K562 (cell line): ENCODE results near the gene MAP1A. TPM values are rescaled to one million over a fixed set of nuclear protein-coding genes. Genes with fewer than 3 reads are reported as not detected.
A peak's percentile ranks its signal among the peaks of the same experiment; 100 is the strongest.

Experiments used
- CSDE1 ChIP-seq, 2 experiments: fragments of 450-650 bp; IDR thresholded peaks; 2 replicates each; pipeline ENCODE4 v1.6.1; 2016; ENCODE audit warnings: mild to moderate bottlenecking in 1 of 2
- GATAD2A ChIP-seq: fragments of 450-650 bp; IDR thresholded peaks from 2 replicates; pipeline ENCODE4 v1.6.1; 2017
- GTF2F1 ChIP-seq: IDR thresholded peaks from 2 replicates; pipeline ENCODE4 v1.6.1; 2011; ENCODE audit warnings: low read depth, low read length, improper control_type of control experiment
- KAT7 ChIP-seq: sonication (generic); formaldehyde crosslinking; IDR thresholded peaks from 2 replicates; pipeline ENCODE4 v1.8.0; 2022; ENCODE audit warnings: missing genetic modification reagents, mild to moderate bottlenecking, borderline replicate concordance
- MYBL2 ChIP-seq, 2 experiments: fragments of 450-650 bp in 1 of 2; sonication (generic) in 1 of 2; formaldehyde crosslinking in 1 of 2; IDR thresholded peaks; 2 replicates each; pipeline versions ENCODE4 v1.6.1 to v1.8.1; 2017 to 2022; ENCODE audit warnings: borderline replicate concordance in 1 of 2, inconsistent platforms in 1 of 2, low read depth in 1 of 2, mild to moderate bottlenecking in 1 of 2, missing genetic modification reagents in 1 of 2, moderate library complexity in 1 of 2
- RB1 ChIP-seq: fragments of 450-650 bp; IDR thresholded peaks from 2 replicates; pipeline ENCODE4 v1.6.1; 2017; ENCODE audit warnings: low read depth, mild to moderate bottlenecking
- RREB1 ChIP-seq: fragments of 250-450 bp; sonication (Bioruptor Pico); IDR thresholded peaks from 2 replicates; pipeline ENCODE4 v1.4.0; 2020
- SMC3 ChIP-seq: conservative IDR thresholded peaks from 2 replicates; pipeline ENCODE4 v1.6.1; 2011; ENCODE audit warnings: low read depth, low read length, improper control_type of control experiment; ENCODE audit not compliant: insufficient read depth
- STAT5B ChIP-seq: fragments of 250-450 bp; sonication (Bioruptor Pico); IDR thresholded peaks from 2 replicates; pipeline ENCODE4 v1.8.0; 2021; ENCODE audit warnings: mild to moderate bottlenecking, inconsistent platforms
- TRIM24 ChIP-seq, 2 experiments: fragments of 450-650 bp; IDR thresholded peaks; 2 replicates each; pipeline ENCODE4 v1.6.1; 2016
- ZC3H4 ChIP-seq: sonication (generic); formaldehyde crosslinking; IDR thresholded peaks from 2 replicates; pipeline ENCODE4 v1.9.0; 2021; ENCODE audit warnings: missing genetic modification reagents, borderline replicate concordance
- ZNF444 ChIP-seq: fragments of 250-450 bp; sonication (Bioruptor Pico); IDR thresholded peaks from 2 replicates; pipeline ENCODE4 v1.4.0; 2020; ENCODE audit warnings: mild to moderate bottlenecking, moderate library complexity
- ZNF655 ChIP-seq: fragments of 250-450 bp; sonication (Bioruptor Pico); IDR thresholded peaks from 2 replicates; pipeline ENCODE4 v1.5.0; 2021
- ZNF830 ChIP-seq: fragments of 250-450 bp; sonication (Bioruptor Pico); IDR thresholded peaks from 2 replicates; pipeline ENCODE4 v1.5.0; 2021; ENCODE audit warnings: mild to moderate bottlenecking
- polyA plus RNA-seq, 8 experiments: library from polyadenylated mRNA; depleted of rRNA in 4 of 8; stranded (reverse) in 5 of 8; unstranded in 3 of 8; fragments of >200 nt; fragmentation: Nextera tagmentation in 2 of 8; fragmentation: Illumina TruSeq in 1 of 8; extraction: Ambion mirVana in 2 of 8; extraction: Trizol in 1 of 8; gene quantifications; 2 replicates each; pipeline versions ENCODE4 v1.2.1 to v1.2.3, GENCODE V29; 2011 to 2014; ENCODE audit warnings: inconsistent platforms in 1 of 8, missing spikeins in 1 of 8
- total RNA-seq, 7 experiments: library from RNA; depleted of rRNA in 6 of 7; stranded (reverse); fragments of >200 nt in 6 of 7; fragmentation: Illumina TruSeq in 2 of 7; extraction: Trizol in 2 of 7; gene quantifications; 2 replicates each; pipeline versions ENCODE4 v1.2.1 to v1.2.3, GENCODE V29; 2011 to 2021; ENCODE audit warnings: low replicate concordance in 1 of 7
- TF ChIP-seq, protein P1 (sequence below), 2 experiments: IDR thresholded peaks; 2 replicates each; pipeline ENCODE4 v1.6.1; 2012; ENCODE audit warnings: improper control_type of control experiment in 2 of 2, low read depth in 2 of 2, low read length in 2 of 2, borderline replicate concordance in 1 of 2
- TF ChIP-seq, protein P2 (sequence below): fragments of 450-650 bp; conservative IDR thresholded peaks from 2 replicates; pipeline ENCODE4 v1.6.1; 2016; ENCODE audit warnings: missing genetic modification characterization, low read depth, mild to moderate bottlenecking, control low read depth, missing compliant biosample characterization

The MAP1A gene
- total and polyA plus RNA-seq, 9 of the 15 experiments (the other 6 are each of a cell fraction or from before 2014, with no cell fraction given): 2.0 to 20.3 (median 7.3) TPM

- TF ChIP-seq, protein P1, sequence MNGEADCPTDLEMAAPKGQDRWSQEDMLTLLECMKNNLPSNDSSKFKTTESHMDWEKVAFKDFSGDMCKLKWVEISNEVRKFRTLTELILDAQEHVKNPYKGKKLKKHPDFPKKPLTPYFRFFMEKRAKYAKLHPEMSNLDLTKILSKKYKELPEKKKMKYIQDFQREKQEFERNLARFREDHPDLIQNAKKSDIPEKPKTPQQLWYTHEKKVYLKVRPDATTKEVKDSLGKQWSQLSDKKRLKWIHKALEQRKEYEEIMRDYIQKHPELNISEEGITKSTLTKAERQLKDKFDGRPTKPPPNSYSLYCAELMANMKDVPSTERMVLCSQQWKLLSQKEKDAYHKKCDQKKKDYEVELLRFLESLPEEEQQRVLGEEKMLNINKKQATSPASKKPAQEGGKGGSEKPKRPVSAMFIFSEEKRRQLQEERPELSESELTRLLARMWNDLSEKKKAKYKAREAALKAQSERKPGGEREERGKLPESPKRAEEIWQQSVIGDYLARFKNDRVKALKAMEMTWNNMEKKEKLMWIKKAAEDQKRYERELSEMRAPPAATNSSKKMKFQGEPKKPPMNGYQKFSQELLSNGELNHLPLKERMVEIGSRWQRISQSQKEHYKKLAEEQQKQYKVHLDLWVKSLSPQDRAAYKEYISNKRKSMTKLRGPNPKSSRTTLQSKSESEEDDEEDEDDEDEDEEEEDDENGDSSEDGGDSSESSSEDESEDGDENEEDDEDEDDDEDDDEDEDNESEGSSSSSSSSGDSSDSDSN (IDR thresholded peaks at IDR 0.05; ENCODE audit: borderline replicate concordance in 1 of 2, low read depth in 2 of 2, low read length in 2 of 2): peak in 1 of 2 experiments; percentile 51; a peak in 1 of 4 replicates
- TF ChIP-seq ZC3H4 (CRISPR knock-in tag) (peak; percentile 55; the same call in 1 of the 2 replicates), RB1 (peak; percentile 40; the same call in 1 of the 2 replicates), RREB1 (CRISPR knock-in tag) (peak; percentile 74), ZNF444 (no peak), SMC3 (0 out of 2 replicates have a peak, but pooled peaks have one; percentile 19), CSDE1 (IDR thresholded peaks at IDR 0.05) (peak in 1 of 2 experiments; percentile 97; a peak in 2 of 4 replicates), STAT5B (no peak), ZNF655 (no peak), TRIM24 (IDR thresholded peaks at IDR 0.05) (no peak), GTF2F1 (no peak), ZNF830 (CRISPR knock-in tag) (no peak), MYBL2 (IDR thresholded peaks at IDR 0.05; ENCODE audit: low read depth) (no peak), MYBL2 (CRISPR knock-in tag; IDR thresholded peaks at IDR 0.05; ENCODE audit: borderline replicate concordance) (no peak), GATAD2A (no peak), KAT7 (CRISPR knock-in tag) (no peak)
- TF ChIP-seq, protein P2, sequence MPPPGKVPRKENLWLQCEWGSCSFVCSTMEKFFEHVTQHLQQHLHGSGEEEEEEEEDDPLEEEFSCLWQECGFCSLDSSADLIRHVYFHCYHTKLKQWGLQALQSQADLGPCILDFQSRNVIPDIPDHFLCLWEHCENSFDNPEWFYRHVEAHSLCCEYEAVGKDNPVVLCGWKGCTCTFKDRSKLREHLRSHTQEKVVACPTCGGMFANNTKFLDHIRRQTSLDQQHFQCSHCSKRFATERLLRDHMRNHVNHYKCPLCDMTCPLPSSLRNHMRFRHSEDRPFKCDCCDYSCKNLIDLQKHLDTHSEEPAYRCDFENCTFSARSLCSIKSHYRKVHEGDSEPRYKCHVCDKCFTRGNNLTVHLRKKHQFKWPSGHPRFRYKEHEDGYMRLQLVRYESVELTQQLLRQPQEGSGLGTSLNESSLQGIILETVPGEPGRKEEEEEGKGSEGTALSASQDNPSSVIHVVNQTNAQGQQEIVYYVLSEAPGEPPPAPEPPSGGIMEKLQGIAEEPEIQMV (tag): no peak
These were observed 6.2 kb upstream of the MAP1A start (continued) for GRCh38 chr15:43511012-43511885.
